Measurements from ENCODE around the gene GIMD1. TPM values are rescaled to one million over a fixed set of nuclear protein-coding genes. Genes with fewer than 3 reads are reported as not detected.

The GIMD1 gene
- total RNA-seq, 4 donors from 2014 or later = not detected

GRCh38 chr4:106371161-106371560, 2.6 kb upstream of the GIMD1 start:
- intact Hi-C loops (cut with DNase I) = loop anchor here (5.0 kb wide), 1 partner anchor 131 kb away; no protein-coding TSS in a partner anchor

DNA sequence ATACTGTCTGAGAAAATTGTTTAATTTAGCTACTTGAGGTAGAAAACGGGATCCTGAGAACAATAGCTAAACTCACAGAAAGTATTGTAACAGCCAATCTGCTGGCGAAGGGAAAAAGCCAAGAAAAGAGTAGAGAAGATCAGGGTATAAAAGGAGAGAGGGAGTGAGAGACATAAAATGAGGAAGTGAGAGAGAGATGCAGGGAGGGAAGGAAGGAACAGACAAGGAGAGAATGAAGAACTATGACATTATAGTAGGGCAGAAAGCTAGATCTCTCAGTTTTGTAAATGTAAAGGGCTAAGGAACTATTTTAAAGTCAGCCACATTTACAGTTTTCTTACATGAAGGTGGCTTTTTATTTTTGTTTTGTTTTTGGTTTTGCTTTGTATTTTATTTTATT, 1.6 kb upstream of the GIMD1 start:
- Histone ChIP-seq H3K27ac (replicated peaks in 1 of 4) (no peak overlapping the region), H3K4me3 (no peak overlapping the region), H3K27me3 (peaks cover 0 to 4% (median 0%) of the 10 kb centered on the region in 4 donors), H3K36me3 (no peaks in the 10 kb centered on the region), H3K9me3 (no peaks in the 10 kb centered on the region), H3K4me1 (peaks cover 0 to 10% (median 4%) of the 10 kb centered on the region in 4 donors)
- intact Hi-C loops (cut with DNase I) = loop anchor here (5.0 kb wide), 1 partner anchor 132 kb away; no protein-coding TSS in a partner anchor
- 72% methylated on average over 2 of the region's 2 CpGs for WGBS
- TF ChIP-seq EP300 (IDR thresholded peaks at IDR 0.05) = no peak
- no peak for TF ChIP-seq POLR2AphosphoS5 (IDR thresholded peaks at IDR 0.05)
- TF ChIP-seq, protein P1, sequence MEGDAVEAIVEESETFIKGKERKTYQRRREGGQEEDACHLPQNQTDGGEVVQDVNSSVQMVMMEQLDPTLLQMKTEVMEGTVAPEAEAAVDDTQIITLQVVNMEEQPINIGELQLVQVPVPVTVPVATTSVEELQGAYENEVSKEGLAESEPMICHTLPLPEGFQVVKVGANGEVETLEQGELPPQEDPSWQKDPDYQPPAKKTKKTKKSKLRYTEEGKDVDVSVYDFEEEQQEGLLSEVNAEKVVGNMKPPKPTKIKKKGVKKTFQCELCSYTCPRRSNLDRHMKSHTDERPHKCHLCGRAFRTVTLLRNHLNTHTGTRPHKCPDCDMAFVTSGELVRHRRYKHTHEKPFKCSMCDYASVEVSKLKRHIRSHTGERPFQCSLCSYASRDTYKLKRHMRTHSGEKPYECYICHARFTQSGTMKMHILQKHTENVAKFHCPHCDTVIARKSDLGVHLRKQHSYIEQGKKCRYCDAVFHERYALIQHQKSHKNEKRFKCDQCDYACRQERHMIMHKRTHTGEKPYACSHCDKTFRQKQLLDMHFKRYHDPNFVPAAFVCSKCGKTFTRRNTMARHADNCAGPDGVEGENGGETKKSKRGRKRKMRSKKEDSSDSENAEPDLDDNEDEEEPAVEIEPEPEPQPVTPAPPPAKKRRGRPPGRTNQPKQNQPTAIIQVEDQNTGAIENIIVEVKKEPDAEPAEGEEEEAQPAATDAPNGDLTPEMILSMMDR (IDR thresholded peaks at IDR 0.05) = no peak
- no peak for TF ChIP-seq POLR2A (IDR thresholded peaks at IDR 0.05; ENCODE audit: low read depth)
- DNase-seq (ENCODE audit: extremely low spot score) = no peak

More at GRCh38 chr4:106371161-106371560, 2.6 kb upstream of the GIMD1 start:
- no peak overlapping the region for H3K4me3 ChIP-seq
- no peak for DNase-seq (ENCODE audit: extremely low spot score)
- H3K4me1 ChIP-seq = peaks cover 0 to 2% (median under 1%) of the 10 kb centered on the region in 4 donors
- no peak for TF ChIP-seq EP300 (IDR thresholded peaks at IDR 0.05)
- H3K9me3 ChIP-seq = no peaks in the 10 kb centered on the region
- H3K36me3 ChIP-seq = no peaks in the 10 kb centered on the region
- H3K27ac ChIP-seq (replicated peaks in 1 of 4) = no peak overlapping the region
- peaks cover 0 to 4% (median 0%) of the 10 kb centered on the region in 4 donors for H3K27me3 ChIP-seq

- TF ChIP-seq POLR2A (IDR thresholded peaks at IDR 0.05; ENCODE audit: low read depth) (no peak), POLR2AphosphoS5 (IDR thresholded peaks at IDR 0.05) (no peak), EP300 (IDR thresholded peaks at IDR 0.05) (no peak)
- TF ChIP-seq, protein P1 (IDR thresholded peaks at IDR 0.05) = peak; percentile 37 to 58 (median 48)
- Histone ChIP-seq H3K9me3 (no peaks in the 10 kb centered on the region), H3K27me3 (peaks cover 0 to 4% (median 0%) of the 10 kb centered on the region in 4 donors), H3K4me3 (no peak overlapping the region), H3K36me3 (no peaks in the 10 kb centered on the region), H3K4me1 (peaks cover 0 to 12% (median 6%) of the 10 kb centered on the region in 4 donors), H3K27ac (replicated peaks in 1 of 4) (no peak overlapping the region)
- 17% methylated on average over 6 of the region's 6 CpGs for WGBS
- intact Hi-C loops (cut with DNase I) = loop anchor here (5.0 to 10.0 kb wide), 3 partner anchors 133 to 813 kb away; no protein-coding TSS in a partner anchor
- DNase-seq (ENCODE audit: extremely low spot score) = no peak
Measured at GRCh38 chr4:106369456-106370060, 980 bp upstream of the GIMD1 start.

- H3K27ac ChIP-seq (replicated peaks in 1 of 4) = no peak overlapping the region
- intact Hi-C loops (cut with DNase I) = loop anchor here (5.0 to 10.0 kb wide), 2 partner anchors 438 to 815 kb away; no protein-coding TSS in a partner anchor
- H3K36me3 ChIP-seq = no peaks in the 10 kb centered on the region
- DNase-seq (ENCODE audit: extremely low spot score) = no peak
- WGBS = 83% methylated on average over 5 of the region's 5 CpGs
- H3K9me3 ChIP-seq = no peaks in the 10 kb centered on the region
- peaks cover 0 to 12% (median 6%) of the 10 kb centered on the region in 4 donors for H3K4me1 ChIP-seq
- H3K4me3 ChIP-seq = no peak overlapping the region
- no peaks in the 10 kb centered on the region for H3K27me3 ChIP-seq
- TF ChIP-seq POLR2A (IDR thresholded peaks at IDR 0.05; ENCODE audit: low read depth) (no peak), POLR2AphosphoS5 (IDR thresholded peaks at IDR 0.05) (no peak), EP300 (IDR thresholded peaks at IDR 0.05) (no peak)
- TF ChIP-seq, protein P1 (IDR thresholded peaks at IDR 0.05) = no peak
Measured at GRCh38 chr4:106367072-106367471, 1.5 kb downstream of the GIMD1 start.

DNA sequence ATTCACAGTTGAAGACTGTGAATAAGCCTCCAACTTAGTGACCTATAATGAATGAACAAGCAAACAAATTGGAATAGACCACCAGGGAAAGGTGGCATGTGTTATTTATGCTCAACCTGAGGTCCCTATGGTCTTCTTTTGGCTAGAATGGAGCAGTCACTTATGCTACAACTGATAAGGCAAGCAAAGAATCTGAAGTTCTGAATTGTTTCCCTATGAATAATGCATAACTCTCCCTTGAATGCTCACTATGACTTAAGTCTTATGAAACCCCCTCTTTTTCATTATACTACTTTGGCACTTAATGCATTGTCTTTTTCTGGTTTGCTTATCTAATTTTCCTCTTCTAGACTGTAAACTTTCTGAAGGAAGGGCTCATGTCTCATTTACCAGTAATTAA, 2.6 kb downstream of the GIMD1 start:
- no peak overlapping the region for H3K27ac ChIP-seq (replicated peaks in 1 of 4)
- no peaks in the 10 kb centered on the region for H3K27me3 ChIP-seq
- no peak for TF ChIP-seq POLR2AphosphoS5 (IDR thresholded peaks at IDR 0.05)
- no peak for TF ChIP-seq POLR2A (IDR thresholded peaks at IDR 0.05; ENCODE audit: low read depth)
- TF ChIP-seq, protein P1 (IDR thresholded peaks at IDR 0.05) = no peak
- TF ChIP-seq EP300 (IDR thresholded peaks at IDR 0.05) = no peak
- H3K36me3 ChIP-seq = no peaks in the 10 kb centered on the region
- no peak overlapping the region for H3K4me3 ChIP-seq
- DNase-seq (ENCODE audit: extremely low spot score) = no peak
- H3K9me3 ChIP-seq = no peaks in the 10 kb centered on the region
- H3K4me1 ChIP-seq = peaks cover 0 to 12% (median 6%) of the 10 kb centered on the region in 4 donors
- intact Hi-C loops (cut with DNase I) = loop anchor here (5.0 to 10.0 kb wide), 2 partner anchors 439 to 816 kb away; no protein-coding TSS in a partner anchor

All from esophagus muscularis mucosa (tissue), 4 donors.